PC-9 (cell line): ENCODE measurements around the gene MIGA1.
"Not testable (repeated sequence)": the region's sequence is repeated elsewhere in the genome, so short reads cannot be mapped to it uniquely, and the experiment has no call there.

ENCODE experiments used
- CTCF ChIP-seq: fragments of 200-600 bp; sonication (generic); conservative IDR thresholded peaks from 2 replicates; pipeline ENCODE4 v1.6.1; 2017; ENCODE audit warnings: mixed run types, antibody characterized with exemption, mild to moderate bottlenecking, moderate library complexity
- EZH2 ChIP-seq: fragments of 200-600 bp; sonication (generic); IDR thresholded peaks from 2 replicates; pipeline ENCODE4 v1.8.0; 2017; ENCODE audit warnings: antibody characterized with exemption, low read depth

GRCh38 chr1:77918918-77919317 lies 139.5 kb downstream of the MIGA1 start:
- TF ChIP-seq EZH2, CTCF: not testable (repeated sequence)
